ENCODE measurements around the gene NCLN. TPM values are rescaled to one million over a fixed set of nuclear protein-coding genes. Genes with fewer than 3 reads are reported as not detected.
A peak's percentile ranks its signal among the peaks of the same experiment; 100 is the strongest.

The NCLN gene
- total RNA-seq, 1 donor from 2014 or later = 34.9 TPM

DNA sequence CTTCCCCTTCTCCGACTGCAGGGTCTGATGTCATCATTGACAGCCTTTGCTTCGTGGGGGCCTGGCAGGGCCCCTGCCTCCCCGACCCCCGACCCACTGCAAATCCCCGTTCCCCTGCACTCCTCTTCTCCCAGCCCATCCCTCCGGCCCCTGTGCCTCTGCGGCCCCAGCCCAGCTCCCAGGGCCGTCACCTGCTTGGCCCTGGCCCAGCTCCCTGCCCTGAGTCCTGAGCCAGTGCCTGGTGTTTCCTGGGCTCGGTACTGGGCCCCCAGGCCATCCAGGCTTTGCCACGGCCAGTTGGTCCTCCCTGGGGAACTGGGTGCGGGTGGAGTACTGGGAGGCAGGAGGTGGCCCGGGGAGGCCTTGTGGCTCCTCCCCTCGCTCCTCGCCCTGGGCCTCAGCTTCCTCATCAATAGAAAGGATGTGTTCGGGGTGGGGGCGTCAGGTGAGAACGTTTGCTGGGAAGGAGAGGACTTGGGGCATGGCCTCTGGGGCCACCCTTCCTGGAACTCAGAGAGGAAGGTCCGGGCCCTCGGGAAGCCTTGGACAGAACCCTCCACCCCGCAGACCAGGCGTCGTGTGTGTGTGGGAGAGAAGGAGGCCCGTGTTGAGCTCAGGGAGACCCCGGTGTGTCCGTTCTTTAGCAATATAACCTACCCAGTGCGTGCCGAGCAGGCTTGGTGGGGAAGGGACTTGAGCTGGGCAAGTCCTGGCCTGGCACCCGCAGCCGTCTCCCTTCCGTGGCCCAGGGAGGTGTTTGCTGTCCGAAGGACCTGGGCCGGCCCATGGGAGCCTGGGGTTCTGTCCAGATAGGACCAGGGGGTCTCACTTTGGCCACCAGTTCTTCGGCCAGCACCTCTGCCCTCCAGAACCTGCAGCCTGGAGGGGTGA is 22.8 kb downstream of the NCLN start:
- intact Hi-C loops (cut with DNase I) = no loop called here
- no peak overlapping the region for H3K4me3 ChIP-seq
- H3K9me3 ChIP-seq = no peaks in the 10 kb centered on the region
- H3K27ac ChIP-seq = no peak overlapping the region
- H3K36me3 ChIP-seq = peaks cover 0 to 30% of the 10 kb centered on the region in 2 donors
- TF ChIP-seq POLR2A (IDR thresholded peaks at IDR 0.05) (no peak), POLR2AphosphoS5 (IDR thresholded peaks at IDR 0.05; ENCODE audit: insufficient read depth in 1 of 2, low read depth in 1 of 2) (no peak)
- TF ChIP-seq, protein P1, sequence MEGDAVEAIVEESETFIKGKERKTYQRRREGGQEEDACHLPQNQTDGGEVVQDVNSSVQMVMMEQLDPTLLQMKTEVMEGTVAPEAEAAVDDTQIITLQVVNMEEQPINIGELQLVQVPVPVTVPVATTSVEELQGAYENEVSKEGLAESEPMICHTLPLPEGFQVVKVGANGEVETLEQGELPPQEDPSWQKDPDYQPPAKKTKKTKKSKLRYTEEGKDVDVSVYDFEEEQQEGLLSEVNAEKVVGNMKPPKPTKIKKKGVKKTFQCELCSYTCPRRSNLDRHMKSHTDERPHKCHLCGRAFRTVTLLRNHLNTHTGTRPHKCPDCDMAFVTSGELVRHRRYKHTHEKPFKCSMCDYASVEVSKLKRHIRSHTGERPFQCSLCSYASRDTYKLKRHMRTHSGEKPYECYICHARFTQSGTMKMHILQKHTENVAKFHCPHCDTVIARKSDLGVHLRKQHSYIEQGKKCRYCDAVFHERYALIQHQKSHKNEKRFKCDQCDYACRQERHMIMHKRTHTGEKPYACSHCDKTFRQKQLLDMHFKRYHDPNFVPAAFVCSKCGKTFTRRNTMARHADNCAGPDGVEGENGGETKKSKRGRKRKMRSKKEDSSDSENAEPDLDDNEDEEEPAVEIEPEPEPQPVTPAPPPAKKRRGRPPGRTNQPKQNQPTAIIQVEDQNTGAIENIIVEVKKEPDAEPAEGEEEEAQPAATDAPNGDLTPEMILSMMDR (IDR thresholded peaks at IDR 0.05) = no peak
- no peaks in the 10 kb centered on the region for H3K4me1 ChIP-seq
- DNase-seq (ENCODE audit: extremely low spot score in 2 of 2) = no peak
- H3K27me3 ChIP-seq = no peaks in the 10 kb centered on the region

DNA sequence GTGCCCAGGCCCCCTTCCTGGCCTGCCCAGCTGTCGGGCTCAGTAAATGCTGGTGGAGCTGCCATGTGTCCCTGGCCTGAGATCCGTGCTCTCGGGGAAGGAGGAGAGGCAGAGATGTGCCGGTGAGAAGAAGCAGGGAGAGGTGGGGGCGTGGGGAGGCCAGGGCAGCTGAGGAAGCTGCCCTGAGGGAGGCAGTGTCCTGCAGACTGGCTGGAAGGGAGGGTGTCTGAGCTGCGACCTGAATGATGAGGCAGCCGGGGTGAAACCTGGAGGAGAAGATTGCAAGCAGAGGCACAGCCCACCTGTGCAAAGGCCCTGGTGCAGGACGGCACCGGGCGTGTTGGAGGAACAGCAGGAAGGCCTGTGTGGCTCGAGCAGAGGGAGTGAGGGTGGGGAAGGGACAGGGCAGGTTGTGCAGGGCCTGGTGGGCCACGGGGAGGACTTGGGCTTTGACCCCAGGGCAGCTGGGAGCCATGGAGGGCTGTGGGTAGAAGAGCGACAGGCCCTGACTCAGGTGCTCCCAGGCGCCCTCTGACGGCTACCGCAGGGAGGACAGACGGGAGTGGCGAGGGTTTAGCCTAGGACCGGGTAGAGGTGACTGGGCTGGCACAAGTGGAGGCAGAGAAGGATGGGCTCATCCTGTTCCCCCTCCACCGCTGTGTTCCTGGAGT is 24.8 kb downstream of the NCLN start:
- peaks cover 0 to 21% of the 10 kb centered on the region in 2 donors for H3K36me3 ChIP-seq
- H3K27ac ChIP-seq = no peak overlapping the region
- H3K4me1 ChIP-seq = no peaks in the 10 kb centered on the region
- no peaks in the 10 kb centered on the region for H3K27me3 ChIP-seq
- H3K4me3 ChIP-seq = no peak overlapping the region
- DNase-seq (ENCODE audit: extremely low spot score in 2 of 2) = no peak
- intact Hi-C loops (cut with DNase I) = no loop called here
- TF ChIP-seq, protein P1 (IDR thresholded peaks at IDR 0.05) = peak in 1 of 3 experiments; percentile 23
- no peak for TF ChIP-seq POLR2A (IDR thresholded peaks at IDR 0.05)
- no peaks in the 10 kb centered on the region for H3K9me3 ChIP-seq

DNA sequence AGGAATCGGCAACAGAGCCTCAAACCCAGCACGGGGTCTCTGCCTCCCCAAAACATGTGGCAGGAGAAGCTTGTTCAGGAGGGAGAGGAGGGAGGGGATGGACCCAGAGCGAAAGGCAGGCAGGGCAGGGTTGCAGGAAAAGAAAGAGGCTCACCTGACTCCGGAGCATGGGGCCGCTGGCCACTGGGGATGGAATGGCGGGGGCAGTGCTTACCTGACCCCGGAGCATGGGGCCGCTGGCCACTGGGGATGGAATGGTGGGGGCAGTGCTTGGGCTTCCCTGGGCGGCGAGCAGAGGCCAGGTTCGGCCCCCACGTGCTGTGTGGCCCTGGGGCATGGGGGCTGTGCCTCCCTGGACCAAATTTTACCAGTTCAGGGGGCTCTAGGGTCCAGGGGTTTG is 25.5 kb downstream of the NCLN start:
- H3K4me3 ChIP-seq = no peak overlapping the region
- intact Hi-C loops (cut with DNase I) = no loop called here
- DNase-seq (ENCODE audit: extremely low spot score in 2 of 2) = no peak
- H3K9me3 ChIP-seq = no peaks in the 10 kb centered on the region
- no peaks in the 10 kb centered on the region for H3K4me1 ChIP-seq
- H3K36me3 ChIP-seq = peaks cover 0 to 17% of the 10 kb centered on the region in 2 donors
- TF ChIP-seq POLR2AphosphoS5 (IDR thresholded peaks at IDR 0.05; ENCODE audit: insufficient read depth in 1 of 2, low read depth in 1 of 2) (no peak), POLR2A (IDR thresholded peaks at IDR 0.05) (no peak)
- TF ChIP-seq, protein P1 (IDR thresholded peaks at IDR 0.05) = no peak
- H3K27me3 ChIP-seq = no peaks in the 10 kb centered on the region
- no peak overlapping the region for H3K27ac ChIP-seq

DNA sequence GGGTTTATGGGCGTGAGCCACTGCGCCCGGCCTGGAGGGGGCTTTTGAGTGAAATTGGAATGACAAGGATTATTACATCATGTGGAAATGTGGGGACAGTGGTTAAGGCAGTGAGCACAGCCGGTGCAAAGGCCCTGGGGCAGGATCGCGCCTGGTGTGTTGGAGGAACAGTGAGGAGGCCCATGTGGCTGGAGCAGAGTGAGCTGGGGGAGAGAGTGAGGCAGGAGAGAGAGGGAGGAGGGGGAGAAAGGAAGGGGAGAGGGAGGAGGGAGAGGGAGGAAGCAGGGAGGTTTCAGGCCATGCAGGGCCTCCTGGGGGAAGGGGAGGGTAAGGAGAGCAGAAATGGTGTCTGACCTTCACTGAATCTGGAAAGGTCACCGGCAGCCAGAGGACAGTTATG is 27.4 kb downstream of the NCLN start:
- Histone ChIP-seq H3K27ac (no peak overlapping the region), H3K4me1 (no peaks in the 10 kb centered on the region), H3K36me3 (no peaks in the 10 kb centered on the region), H3K27me3 (no peaks in the 10 kb centered on the region), H3K9me3 (no peaks in the 10 kb centered on the region), H3K4me3 (no peak overlapping the region)
- DNase-seq (ENCODE audit: extremely low spot score in 2 of 2) = no peak
- TF ChIP-seq POLR2AphosphoS5 (IDR thresholded peaks at IDR 0.05; ENCODE audit: insufficient read depth in 1 of 2, low read depth in 1 of 2) (no peak), POLR2A (IDR thresholded peaks at IDR 0.05) (no peak)
- TF ChIP-seq, protein P1 (IDR thresholded peaks at IDR 0.05) = no peak
- intact Hi-C loops (cut with DNase I) = no loop called here

DNA sequence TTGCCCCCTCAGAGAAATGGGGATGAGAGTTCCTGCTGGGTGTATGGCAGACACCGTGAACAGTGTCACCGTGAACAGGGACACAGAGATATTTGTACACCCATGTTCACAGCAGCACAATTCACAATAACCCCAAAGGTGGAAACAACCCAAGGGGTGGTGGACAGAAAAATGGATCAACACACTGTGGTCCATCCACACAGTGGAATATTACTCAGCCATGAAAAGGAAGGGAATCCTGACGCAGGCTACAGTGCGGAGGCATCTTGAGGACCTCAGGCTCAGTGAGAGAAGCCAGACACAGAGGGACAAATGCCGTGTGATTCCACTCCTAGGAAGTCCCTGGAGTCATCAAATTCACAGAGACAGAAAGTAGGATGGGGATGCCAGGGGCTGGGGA is 31.1 kb downstream of the NCLN start:
- Histone ChIP-seq H3K27me3 (no peaks in the 10 kb centered on the region), H3K9me3 (no peaks in the 10 kb centered on the region), H3K36me3 (no peaks in the 10 kb centered on the region), H3K4me3 (no peak overlapping the region), H3K4me1 (no peaks in the 10 kb centered on the region), H3K27ac (no peak overlapping the region)
- TF ChIP-seq POLR2A (IDR thresholded peaks at IDR 0.05) = no peak
- TF ChIP-seq, protein P1 (IDR thresholded peaks at IDR 0.05) = no peak
- no peak for TF ChIP-seq POLR2AphosphoS5 (IDR thresholded peaks at IDR 0.05; ENCODE audit: insufficient read depth in 1 of 2, low read depth in 1 of 2)
- no peak for DNase-seq (ENCODE audit: extremely low spot score in 2 of 2)
- intact Hi-C loops (cut with DNase I) = no loop called here

All from vagina (tissue), 2 donors.